Lower lobe of right lung (tissue), 2 donors: ENCODE measurements around the gene IL3. TPM values are rescaled to one million over a fixed set of nuclear protein-coding genes. Genes with fewer than 3 reads are reported as not detected.

ENCODE experiments used
- ATAC-seq, 2 donors: fragments of 200-7000 bp; cut with Tn5 transposase; one replicate each; pipeline ENCODE4 v1.9.1; 2020 to 2022; ENCODE audit warnings: mild to moderate bottlenecking in 2 of 2, moderate library complexity in 2 of 2
- DNase-seq: peaks from one replicate; pipeline ENCODE4 v3.0.0-alpha.2; 2020
- H3K27ac ChIP-seq: fragments of 200-600 bp; one replicate; pipeline ENCODE4 v1.8.0; 2022
- H3K27me3 ChIP-seq: fragments of 200-600 bp; one replicate; pipeline ENCODE4 v1.8.0; 2022; ENCODE audit warnings: low read depth
- H3K36me3 ChIP-seq: fragments of 200-600 bp; one replicate; pipeline ENCODE4 v1.8.0; 2022; ENCODE audit warnings: mild to moderate bottlenecking
- H3K4me1 ChIP-seq: fragments of 200-600 bp; one replicate; pipeline ENCODE4 v1.8.0; 2022
- H3K4me3 ChIP-seq: fragments of 200-600 bp; one replicate; pipeline ENCODE4 v1.8.0; 2022; ENCODE audit warnings: mild to moderate bottlenecking
- H3K9me3 ChIP-seq: fragments of 200-600 bp; one replicate; pipeline ENCODE4 v1.8.0; 2022
- CTCF ChIP-seq: fragments of 200-600 bp; IDR thresholded peaks from one replicate; pipeline ENCODE4 v1.8.0; 2022; ENCODE audit warnings: antibody characterized with exemption, mild to moderate bottlenecking
- intact Hi-C: fragments of 100-400 bp; cut with DNase I; formaldehyde crosslinking; loops from one replicate; pipeline ENCODE4 v1.11.0; 2022
- total RNA-seq: library from RNA; stranded (reverse); fragmentation: NEBNext Ultra II Directional; extraction: Animal tissue kit (Norgen Biotek cat#: 25700); gene quantifications from one replicate; pipeline ENCODE4 v1.2.1, GENCODE V29; 2021
- donor health status: DM: no; HTN: yes; CAD: no; lungs with severe emphysema.

The IL3 gene
- total RNA-seq, 1 donor from 2014 or later, result not detected

GRCh38 chr5:132072528-132072927, 12.1 kb downstream of the IL3 start:
- ATAC-seq (peak; percentile 35 to 64), DNase-seq (peak; percentile 70)
- no peaks in the 10 kb centered on the region for H3K36me3 ChIP-seq
- peak overlapping the region; percentile 76 for H3K27ac ChIP-seq
- intact Hi-C loops, result no loop called here
- no peaks in the 10 kb centered on the region for H3K27me3 ChIP-seq
- TF ChIP-seq CTCF, result no peak
- H3K4me1 ChIP-seq, result peaks cover 39% of the 10 kb centered on the region
- H3K9me3 ChIP-seq, result no peaks in the 10 kb centered on the region
- H3K4me3 ChIP-seq, result no peak overlapping the region

- intact Hi-C loops, result no loop called here
- Histone ChIP-seq H3K4me1 (peaks cover 39% of the 10 kb centered on the region), H3K9me3 (no peaks in the 10 kb centered on the region), H3K36me3 (no peaks in the 10 kb centered on the region), H3K27ac (peak within 1 kb of the TSS; percentile 76), H3K27me3 (no peaks in the 10 kb centered on the region), H3K4me3 (peak within 1 kb of the TSS; percentile 28)
- no peak for DNase-seq
- TF ChIP-seq CTCF, result no peak
- ATAC-seq, result peak; percentile 16 to 41
These were observed 13.0 kb downstream of the IL3 start, which contains the start of gene CSF2 for GRCh38 chr5:132073231-132074013. Gene CSF2, plus strand, starts transcription at chr5:132073789. Its CDS starts 35 bp downstream, at chr5:132073824.

GRCh38 chr5:132074091-132074771, 13.8 kb downstream of the IL3 start:
- no peak for TF ChIP-seq CTCF
- Histone ChIP-seq H3K36me3 (no peaks in the 10 kb centered on the region), H3K27ac (peak overlapping the region; percentile 76), H3K4me3 (peak overlapping the region; percentile 28), H3K9me3 (no peaks in the 10 kb centered on the region), H3K4me1 (peaks cover 39% of the 10 kb centered on the region), H3K27me3 (no peaks in the 10 kb centered on the region)
- DNase-seq (peak; percentile 76), ATAC-seq (peak; percentile 59 to 70)
- intact Hi-C loops, result no loop called here

GRCh38 chr5:132074772-132075718, 14.6 kb downstream of the IL3 start:
- peak overlapping the region; percentile 28 for H3K4me3 ChIP-seq
- no peaks in the 10 kb centered on the region for H3K9me3 ChIP-seq
- no peak for TF ChIP-seq CTCF
- no peaks in the 10 kb centered on the region for H3K36me3 ChIP-seq
- no peaks in the 10 kb centered on the region for H3K27me3 ChIP-seq
- DNase-seq (peak; percentile 90), ATAC-seq (peak; percentile 88 to 89)
- peak overlapping the region; percentile 76 for H3K27ac ChIP-seq
- H3K4me1 ChIP-seq, result peaks cover 39% of the 10 kb centered on the region
- intact Hi-C loops, result no loop called here

- H3K36me3 ChIP-seq, result no peaks in the 10 kb centered on the region
- TF ChIP-seq CTCF, result no peak
- H3K4me1 ChIP-seq, result peaks cover 35% of the 10 kb centered on the region
- H3K27ac ChIP-seq, result no peak overlapping the region
- DNase-seq (no peak), ATAC-seq (peak; percentile 3 to 31)
- H3K4me3 ChIP-seq, result no peak overlapping the region
- no peaks in the 10 kb centered on the region for H3K9me3 ChIP-seq
- intact Hi-C loops, result no loop called here
- H3K27me3 ChIP-seq, result no peaks in the 10 kb centered on the region
These were observed 15.2 kb downstream of the IL3 start for GRCh38 chr5:132075719-132076077.
